NCI-H69 (cell line): Measurements from ENCODE around the gene C1QTNF12.

ENCODE experiments used
- DNase-seq: peaks from one replicate; lab custom pipeline; 2025; lab: John Stamatoyannopoulos, UW

Gene C1QTNF12

DNA sequence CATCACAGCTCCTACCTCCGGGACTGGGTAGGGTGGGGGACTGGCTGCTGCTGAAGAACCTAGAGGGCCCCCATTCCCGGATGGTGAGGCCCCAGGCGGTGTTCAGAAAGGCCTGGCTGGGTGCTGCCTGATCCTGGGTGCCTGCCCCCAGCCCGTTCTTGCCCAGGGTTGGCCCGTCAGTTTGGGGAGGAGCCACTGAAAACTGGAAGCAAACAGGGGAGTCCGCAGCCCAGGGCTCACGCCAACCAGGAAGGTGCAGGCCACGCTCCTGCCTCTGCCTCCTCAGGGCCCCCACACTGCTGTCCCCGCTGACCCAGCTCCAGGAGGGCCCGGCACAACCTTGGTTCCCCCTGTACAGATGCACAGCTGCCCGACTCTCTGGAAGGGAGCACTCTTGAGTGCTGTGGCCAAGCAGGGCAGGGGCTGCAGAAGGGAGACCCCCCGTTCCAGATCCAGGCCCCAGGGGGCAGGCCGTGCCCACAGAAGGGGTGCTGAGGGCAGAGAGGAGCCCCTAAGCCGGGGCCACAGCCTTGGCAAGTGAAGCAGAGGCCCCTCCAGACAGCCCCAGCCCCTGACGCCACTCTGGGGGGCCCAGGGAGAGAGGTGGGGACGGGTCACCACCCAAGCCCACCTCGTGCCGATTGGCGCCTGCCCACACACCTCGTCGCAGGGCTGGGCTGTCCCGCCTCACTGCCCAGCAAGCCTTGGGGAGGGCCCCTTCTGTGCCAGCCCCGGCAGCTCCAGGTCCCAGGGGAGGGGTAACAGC lies 5.5 kb downstream of the C1QTNF12 start:
- DNase-seq, result no peak

DNA sequence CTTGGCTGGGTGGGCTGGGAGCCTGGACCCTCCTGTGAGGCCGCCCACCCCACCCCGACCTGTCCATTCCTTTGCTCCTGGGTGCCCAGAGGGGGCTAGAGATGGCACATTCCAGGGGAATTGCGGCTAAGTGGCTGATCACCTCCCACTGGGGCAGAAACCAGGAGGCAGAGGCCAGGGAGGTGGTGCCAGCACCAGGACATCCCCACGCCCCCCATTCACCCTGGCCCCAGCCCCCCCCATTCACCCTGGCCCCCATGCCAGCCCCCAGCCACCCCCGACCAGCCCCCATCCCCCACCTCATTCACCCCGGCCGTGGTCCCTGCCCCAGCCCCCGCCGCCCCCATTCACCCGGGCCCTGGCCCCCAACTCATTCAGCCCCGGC lies 6.2 kb downstream of the C1QTNF12 start:
- DNase-seq, result no peak

DNA sequence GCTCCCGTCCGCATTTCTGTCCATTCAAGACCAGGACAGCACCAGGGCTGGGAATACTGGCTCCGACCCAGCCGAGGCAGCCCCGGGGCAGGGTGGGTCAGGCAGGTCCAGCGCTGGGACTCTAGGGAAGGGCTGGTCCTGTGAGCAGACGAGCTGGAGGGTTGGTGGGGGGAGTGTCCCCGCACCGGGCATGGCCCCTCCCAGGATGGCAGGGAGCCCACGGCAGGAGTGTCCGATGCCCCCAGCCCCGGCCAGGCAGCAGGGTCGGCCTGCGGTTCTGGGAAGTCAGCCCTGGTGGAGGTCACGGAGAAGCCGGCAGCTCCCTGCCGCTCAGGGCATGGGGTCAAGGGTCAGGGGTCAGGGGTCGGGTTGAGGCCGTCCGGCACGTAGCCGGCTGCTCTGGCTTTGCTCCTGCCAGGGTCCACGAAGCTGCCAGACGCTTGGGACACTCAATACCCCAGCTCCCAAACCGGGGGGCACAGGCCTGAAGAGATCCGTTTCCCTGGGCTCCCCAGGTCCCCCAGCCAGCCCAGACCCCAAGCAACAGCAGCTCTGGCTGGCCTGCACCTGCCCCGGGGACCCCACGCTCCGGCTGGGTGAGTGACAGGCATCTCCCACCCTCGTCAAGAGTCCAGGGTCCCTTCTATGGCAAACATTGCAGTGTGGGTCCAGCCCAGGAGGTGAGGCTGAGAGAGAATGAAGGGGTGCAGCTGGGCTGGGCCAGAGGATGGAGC lies 6.7 kb downstream of the C1QTNF12 start:
- DNase-seq, result no peak

DNA sequence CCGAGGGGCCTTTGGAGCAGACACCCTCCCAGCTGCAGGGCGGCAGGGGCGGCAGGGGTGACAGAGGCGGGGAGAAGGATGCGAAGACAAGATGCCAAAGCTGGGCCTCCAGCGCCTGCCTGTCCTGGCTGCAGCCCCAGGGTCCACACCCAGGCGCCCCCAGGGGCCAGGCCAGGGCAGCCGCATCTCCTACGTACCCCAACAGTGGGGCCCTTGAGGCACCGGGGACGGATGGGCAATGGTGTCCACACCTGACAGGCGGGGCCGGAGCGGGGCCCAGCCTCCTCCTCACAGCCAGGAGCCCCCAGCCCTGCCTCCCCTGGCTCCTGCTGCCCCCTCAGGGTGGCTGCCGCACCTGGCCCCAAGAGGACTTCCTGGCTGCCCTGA lies 7.3 kb downstream of the C1QTNF12 start:
- no peak for DNase-seq

DNA sequence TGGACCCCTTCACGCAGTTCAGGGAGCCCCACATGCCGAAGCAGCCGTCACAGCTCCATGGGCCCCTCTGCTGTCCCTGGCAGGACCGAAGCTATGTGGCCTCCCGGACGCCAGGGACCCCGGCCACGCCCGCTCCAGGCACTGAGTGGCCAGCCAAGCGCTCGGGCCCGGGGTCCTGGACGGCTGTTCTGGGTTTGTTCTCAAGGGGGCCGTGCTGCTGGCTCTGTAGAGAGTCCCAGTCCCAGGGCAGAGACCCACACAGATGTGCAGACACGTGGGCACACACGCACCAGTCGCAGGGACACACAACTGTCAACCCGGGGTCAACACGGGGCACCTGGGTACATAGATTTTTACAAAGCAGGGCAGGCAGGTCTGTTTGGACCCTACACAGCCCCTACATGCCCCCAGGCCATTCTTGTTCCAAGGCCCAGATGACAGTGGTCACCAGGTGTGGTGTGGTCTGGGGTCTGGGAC lies 7.8 kb downstream of the C1QTNF12 start:
- no peak for DNase-seq

DNA sequence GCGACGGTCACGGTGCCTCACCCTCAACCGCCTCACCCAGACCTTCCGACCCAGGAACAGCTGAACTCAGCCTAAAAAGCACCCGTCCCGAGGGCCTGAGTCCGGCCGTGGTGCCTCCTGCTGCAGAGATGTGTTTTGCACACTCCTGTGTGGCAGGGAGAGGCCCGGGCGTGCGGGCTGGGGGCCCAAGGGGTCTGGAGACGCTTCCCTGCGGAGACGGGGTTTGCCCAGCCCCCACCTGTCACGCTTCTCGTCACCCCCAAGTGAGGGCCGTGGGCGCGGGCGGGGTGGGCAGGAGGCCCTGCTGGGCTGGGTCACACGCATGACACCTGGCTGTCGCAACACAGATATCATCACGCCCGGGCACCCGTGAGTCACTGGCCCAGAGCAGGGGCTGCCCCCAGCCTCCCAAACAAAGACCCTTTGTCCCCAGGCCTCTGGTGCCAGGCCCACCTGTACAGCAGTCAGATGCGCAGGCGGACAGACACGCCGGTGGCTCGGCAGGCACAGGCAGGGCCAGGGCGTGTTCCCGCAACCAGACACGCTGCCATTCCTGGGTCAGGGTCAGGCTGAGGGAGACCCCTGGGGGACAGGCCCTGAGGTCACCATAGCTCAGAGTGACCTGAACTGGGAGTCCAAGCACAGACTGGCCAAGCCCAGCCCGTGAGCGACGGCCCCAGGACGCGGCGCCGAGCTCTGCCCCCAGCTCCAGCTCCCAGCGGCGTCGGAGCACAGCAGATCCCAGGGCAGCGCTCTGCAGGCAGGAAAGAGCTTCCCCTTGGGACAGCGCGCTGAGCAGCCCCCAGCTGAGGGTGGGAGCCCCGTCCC lies 8.4 kb downstream of the C1QTNF12 start:
- DNase-seq, result no peak

DNA sequence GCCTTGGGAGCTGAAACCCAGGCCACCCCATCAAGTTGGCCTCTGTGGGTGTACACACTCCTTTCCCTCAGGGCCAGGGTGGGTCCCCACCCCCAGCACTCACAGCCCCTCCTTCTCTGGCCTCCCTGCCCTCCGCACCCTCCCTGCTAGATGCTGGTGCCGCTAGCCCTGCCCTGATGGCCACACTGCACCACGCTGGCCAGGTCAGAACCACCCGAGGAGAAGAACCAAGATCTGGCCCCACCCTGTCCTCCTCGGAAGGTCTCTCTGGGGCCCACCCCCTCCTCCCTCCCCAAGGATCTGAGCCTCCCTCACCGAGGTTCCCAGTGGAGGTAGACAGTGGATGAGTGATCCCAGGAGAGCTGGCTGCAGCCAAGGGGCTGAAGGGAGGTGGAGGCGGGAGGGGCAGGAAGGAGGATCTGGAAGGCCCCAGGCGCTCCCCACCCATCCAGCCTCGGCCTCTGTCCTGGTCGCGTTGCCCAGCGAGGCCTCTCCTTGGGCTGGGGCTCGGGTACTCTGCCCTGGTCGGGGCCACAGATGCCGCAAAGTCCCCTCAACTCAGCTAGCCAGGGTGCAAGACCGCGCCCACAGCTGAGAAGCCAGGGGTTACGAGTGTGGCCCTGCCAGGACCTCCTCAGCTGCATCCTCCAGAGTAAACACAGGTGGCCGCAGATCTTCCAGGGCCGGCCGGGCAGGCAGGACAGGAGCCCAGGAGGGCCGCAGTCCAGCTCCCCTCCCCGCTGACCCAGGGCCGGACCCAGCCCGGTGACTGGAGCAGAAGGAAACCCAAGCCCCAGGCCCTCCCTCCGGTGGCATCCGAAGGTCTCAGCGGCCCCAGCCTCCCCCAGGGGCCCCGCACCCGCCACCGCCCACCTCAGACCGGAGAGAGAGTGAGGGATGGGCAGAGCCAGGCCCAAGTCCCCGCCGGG lies 9.3 kb downstream of the C1QTNF12 start:
- no peak for DNase-seq

DNA sequence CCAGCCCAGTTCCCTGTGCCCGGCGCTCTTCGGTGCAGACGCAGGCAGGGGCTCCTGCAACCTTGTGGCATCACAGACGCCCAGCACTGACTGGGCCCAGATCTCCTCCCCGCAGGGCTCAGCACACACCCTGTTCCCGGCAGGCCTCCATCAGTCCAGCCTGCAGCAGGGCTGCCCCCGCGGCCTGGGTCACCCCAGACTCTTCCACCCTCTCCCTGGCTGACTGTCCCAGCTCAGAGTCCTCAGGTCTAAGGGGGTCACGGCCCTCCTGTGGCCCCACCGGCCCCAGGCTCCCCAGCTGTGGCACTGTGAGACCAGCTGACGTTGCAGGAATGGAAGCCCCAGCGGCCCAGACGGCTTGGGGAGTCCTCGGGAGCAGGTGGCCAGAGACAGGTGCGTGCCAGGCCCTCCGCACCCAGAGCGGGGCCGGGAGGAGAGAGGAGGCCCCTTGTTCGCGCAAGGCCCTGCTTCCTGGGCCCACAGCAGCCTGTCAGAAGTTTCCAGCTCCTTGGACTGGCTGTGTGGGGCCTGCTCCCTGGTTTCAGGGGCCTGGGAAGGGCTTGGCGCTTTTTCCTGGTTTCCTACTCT lies 10.3 kb downstream of the C1QTNF12 start:
- DNase-seq, result no peak

DNA sequence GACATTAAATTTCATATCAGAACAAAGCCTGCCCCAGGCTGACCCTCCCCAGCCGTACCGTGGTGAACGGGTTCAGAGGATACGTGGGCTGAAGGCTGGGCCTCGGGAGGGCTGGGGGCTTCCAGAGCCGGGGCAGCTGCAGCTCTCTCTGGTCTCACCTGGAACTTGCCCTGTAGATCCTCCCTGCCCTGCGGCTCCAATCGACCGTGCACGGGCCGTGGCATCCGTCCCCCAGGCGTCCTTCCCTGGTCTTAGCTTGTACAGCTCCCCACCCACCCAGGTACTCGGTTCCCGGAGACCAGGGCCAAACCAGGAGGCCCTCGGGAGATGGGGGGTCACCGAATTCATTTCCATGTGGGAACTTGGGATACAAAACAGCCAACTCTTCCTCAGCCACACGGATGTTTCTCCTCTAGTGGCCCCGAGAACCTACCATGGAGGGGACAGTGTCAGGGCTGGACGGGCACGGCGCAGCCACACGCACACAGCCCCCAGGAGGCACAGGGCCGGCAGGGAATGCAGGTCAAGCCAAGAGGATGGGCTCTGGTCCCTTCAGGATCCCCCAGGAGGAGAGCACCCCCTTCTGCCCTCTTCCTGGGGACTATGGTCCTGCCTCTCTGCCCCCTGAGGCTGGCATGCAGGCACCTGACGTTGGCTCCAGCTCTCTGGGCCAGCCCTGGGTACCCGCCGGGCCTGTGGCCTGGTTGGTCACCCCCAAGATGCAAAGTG lies 11.3 kb downstream of the C1QTNF12 start:
- no peak for DNase-seq

DNA sequence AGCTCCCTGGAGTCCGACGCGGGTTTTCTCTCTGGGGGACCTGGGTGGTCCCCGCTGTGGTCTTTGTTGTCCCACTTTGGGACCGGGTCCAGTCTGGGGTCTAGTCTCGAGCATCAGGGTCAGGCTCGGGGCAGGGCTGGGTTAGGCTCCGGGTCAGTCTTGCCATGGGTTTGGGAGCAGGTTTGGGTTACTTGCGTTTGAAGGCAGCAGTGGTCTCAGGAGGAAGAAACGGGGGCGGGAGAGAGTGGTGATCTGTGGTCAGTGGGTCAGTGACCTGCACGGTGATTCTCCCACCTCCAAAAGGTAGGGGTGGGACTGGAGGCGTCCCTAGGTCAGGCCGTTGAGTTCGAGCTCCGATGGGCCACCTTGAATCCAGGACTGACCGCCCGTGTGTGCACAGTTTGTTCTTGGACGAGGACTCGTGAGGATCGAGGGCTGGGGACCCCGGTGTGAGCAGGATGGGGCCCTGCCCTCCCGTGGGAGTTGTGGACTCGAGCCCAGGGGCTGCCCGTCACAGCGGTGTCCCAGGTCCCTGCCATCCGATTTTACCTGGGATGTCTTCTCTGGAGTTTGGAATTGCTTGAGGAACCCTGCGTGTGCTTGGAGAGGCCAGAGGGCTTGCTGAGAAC lies 12.2 kb downstream of the C1QTNF12 start:
- DNase-seq, result no peak

DNA sequence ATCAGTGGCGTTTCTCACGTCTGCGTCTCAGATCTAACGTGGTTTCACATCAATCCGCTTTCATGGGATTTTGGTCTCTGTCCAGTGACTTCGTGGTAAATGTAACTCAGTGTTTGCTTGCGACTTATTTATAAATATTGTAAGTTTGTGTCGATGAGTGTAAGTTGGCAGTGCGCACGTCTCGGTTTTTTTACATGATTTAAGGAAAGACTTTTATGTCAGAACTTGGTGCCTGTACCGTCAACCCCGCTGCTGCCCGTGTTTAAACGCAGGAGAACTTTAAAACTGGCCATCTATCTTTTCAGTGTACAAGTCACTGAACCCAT lies 13.0 kb downstream of the C1QTNF12 start:
- no peak for DNase-seq

DNA sequence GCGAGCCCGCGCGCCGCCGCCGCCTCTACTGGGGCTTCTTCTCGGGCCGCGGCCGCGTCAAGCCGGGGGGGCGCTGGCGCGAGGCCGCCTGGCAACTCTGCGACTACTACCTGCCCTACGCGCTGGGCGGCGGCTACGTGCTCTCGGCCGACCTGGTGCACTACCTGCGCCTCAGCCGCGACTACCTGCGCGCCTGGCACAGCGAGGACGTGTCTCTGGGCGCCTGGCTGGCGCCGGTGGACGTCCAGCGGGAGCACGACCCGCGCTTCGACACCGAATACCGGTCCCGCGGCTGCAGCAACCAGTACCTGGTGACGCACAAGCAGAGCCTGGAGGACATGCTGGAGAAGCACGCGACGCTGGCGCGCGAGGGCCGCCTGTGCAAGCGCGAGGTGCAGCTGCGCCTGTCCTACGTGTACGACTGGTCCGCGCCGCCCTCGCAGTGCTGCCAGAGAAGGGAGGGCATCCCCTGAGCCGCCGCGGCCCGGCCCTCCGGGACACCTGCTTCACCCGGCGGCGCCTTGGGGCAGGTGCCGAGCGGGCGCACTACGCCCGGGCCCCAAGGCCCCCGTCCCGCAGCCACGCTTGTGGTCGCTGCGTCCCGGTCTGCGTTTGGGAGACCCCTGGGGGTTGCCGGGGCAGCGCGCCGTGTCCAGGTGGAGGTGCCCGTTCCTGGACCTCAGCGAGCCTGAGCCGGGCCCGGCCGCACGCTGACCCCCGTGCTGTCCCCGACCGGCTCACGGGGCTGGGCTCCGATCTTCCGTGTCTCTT lies 13.5 kb downstream of the C1QTNF12 start:
- no peak for DNase-seq

DNA sequence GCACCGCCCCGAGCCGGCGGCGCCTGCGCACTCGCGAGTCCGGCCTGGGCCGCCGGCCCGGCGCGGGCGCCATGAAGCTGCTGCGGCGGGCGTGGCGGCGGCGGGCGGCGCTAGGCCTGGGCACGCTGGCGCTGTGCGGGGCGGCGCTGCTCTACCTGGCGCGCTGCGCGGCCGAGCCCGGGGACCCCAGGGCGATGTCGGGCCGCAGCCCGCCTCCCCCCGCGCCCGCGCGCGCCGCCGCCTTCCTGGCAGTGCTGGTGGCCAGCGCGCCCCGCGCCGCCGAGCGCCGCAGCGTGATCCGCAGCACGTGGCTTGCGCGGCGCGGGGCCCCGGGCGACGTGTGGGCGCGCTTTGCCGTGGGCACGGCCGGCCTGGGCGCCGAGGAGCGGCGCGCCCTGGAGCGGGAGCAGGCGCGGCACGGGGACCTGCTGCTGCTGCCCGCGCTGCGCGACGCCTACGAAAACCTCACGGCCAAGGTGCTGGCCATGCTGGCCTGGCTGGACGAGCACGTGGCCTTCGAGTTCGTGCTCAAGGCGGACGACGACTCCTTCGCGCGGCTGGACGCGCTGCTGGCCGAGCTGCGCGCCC lies 14.2 kb downstream of the C1QTNF12 start, which contains the start of gene B3GALT6:
Gene B3GALT6 (plus strand): TSS at position 30 of the 588 bp plus-strand sequence. CDS start 42 bp downstream, at position 72.
- no peak for DNase-seq

DNA sequence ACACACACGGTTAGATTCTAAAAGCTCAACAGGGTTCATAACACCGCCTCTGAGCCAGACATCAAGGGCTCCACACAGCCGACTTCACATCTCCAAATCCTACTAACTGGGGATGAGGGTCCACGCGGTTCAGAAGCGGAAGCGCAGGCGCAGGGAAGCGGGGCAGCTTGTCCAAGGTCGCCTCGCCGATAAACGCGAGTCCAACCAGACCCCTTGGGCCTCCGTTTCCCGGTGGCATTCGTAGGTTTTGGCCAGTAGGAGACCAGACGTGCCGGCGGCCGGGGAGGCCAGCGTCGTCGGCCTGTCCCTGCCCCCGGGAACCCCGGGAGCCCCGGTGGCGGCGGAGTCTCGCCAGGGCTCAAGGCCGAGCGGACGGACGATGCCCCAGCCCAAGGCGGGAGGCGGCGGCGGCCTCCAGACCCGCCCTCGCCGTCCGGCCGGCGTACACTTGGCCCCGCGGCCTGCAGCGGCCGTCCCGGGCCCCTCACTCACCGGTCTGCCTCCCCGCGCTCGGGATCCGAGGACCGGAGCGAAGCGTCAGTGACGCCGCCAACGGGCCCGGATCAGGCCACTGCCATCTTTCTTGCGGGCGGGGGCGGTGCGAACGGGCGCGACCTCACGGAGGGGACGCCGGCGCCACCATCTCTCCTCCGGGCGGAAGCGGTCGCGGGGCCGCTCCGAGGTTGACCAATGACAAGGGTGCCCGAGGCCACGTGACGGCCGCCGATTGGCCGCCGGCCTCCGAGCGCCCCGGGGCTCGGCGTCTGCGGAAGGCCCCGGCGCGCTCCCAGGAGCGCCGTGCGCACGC lies 14.9 kb downstream of the C1QTNF12 start, which contains the start of gene SDF4:
Gene SDF4 (minus strand): TSS at position 602 of the 808 bp plus-strand sequence. CDS start 3,229 bp downstream, outside the sequence.
- DNase-seq, result peak; percentile 95

DNA sequence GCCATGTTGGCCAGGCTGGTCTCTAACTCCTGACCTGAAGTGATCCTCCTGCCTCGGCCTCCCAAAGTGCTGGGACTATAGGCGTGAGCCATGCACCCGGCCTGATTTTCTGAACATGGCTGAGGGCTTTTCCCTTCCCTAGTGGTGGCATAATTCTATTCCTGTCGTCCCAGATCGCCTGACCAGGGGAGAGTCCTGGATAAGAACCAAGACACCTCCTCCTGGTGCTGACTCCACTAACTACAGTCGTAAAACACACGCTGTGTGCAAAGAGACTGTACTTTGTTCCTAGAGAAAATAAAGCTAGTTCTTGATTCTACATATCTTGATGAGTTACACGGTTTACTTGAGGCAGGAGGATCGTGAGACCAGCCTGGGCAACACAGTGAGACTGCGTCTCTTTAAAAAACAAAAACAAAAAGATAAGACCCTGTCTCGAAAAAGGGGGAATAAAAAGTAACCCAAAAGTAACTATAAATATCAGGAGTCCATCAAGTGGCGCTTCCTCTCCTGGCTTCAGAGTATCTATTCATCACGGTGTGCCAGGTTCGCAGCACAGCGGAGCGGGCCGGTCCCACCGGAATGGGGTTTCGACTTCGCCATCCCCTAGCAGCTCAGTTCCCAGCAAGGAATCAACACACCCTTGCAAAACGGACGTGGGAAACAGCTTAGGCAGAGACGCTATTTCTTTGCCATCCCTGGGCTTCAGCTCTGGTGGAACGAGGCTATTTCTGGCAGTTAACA lies 15.7 kb downstream of the C1QTNF12 start:
- peak; percentile 35 for DNase-seq

DNA sequence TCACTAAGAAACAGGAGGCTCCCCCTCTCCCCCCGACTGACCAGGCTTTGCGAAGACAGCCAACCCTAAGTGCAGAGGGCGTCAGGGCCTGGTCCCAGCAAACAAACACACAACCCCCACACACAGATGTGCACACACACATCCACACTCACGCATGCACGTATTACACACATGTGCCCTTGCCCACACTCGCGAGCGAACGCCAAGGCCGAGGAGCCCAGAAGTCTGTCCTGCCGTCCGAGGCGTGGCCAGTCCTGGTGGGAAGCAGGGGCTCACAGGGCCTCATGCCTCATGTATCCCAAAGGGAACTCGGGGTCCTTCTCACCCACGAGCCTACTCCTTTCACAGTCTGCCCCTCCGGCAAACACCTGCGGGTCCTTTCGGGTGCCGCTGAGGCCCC lies 16.8 kb downstream of the C1QTNF12 start:
- no peak for DNase-seq
